ENCODE results near the gene HPSE2. TPM values are rescaled to one million over a fixed set of nuclear protein-coding genes. Genes with fewer than 3 reads are reported as not detected.

HPSE2 gene
- polyA plus RNA-seq, 1 of the 3 experiments (the other 2 are of a cell fraction): not detected

- ChIA-PET CTCF (no interaction called here), POLR2A (no interaction called here)
- no peaks in the 10 kb centered on the region for H3K9me2 ChIP-seq
- TF ChIP-seq TEAD4 (IDR thresholded peaks at IDR 0.05; ENCODE audit: borderline replicate concordance, insufficient read depth) (no peak), POLR2AphosphoS5 (IDR thresholded peaks at IDR 0.05; ENCODE audit: low read depth, low read length) (no peak), ELF1 (IDR thresholded peaks at IDR 0.05) (no peak), TCF12 (IDR thresholded peaks at IDR 0.05) (no peak), FOSL2 (IDR thresholded peaks at IDR 0.05; ENCODE audit: borderline replicate concordance, low read depth) (no peak), RCOR1 (IDR thresholded peaks at IDR 0.05; ENCODE audit: low read length) (no peak), SMC3 (IDR thresholded peaks at IDR 0.05; ENCODE audit: low read depth, low read length) (no peak), RAD21 (IDR thresholded peaks at IDR 0.05; ENCODE audit: low read length) (no peak)
- TF ChIP-seq, protein P1, sequence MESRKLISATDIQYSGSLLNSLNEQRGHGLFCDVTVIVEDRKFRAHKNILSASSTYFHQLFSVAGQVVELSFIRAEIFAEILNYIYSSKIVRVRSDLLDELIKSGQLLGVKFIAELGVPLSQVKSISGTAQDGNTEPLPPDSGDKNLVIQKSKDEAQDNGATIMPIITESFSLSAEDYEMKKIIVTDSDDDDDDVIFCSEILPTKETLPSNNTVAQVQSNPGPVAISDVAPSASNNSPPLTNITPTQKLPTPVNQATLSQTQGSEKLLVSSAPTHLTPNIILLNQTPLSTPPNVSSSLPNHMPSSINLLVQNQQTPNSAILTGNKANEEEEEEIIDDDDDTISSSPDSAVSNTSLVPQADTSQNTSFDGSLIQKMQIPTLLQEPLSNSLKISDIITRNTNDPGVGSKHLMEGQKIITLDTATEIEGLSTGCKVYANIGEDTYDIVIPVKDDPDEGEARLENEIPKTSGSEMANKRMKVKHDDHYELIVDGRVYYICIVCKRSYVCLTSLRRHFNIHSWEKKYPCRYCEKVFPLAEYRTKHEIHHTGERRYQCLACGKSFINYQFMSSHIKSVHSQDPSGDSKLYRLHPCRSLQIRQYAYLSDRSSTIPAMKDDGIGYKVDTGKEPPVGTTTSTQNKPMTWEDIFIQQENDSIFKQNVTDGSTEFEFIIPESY (IDR thresholded peaks at IDR 0.05; ENCODE audit: borderline replicate concordance, low read depth): no peak
- no peaks in the 10 kb centered on the region for H3K79me2 ChIP-seq (ENCODE audit: insufficient read depth)
- no peaks in the 10 kb centered on the region for H3F3A ChIP-seq (replicated peaks; ENCODE audit: insufficient read depth)
- H3K4me3 ChIP-seq (ENCODE audit: low read depth in 2 of 2, low read length in 1 of 2): no peak overlapping the region
- H3K9me3 ChIP-seq: no peaks in the 10 kb centered on the region
- no peaks in the 10 kb centered on the region for H4K20me1 ChIP-seq (ENCODE audit: insufficient read depth)
- no peaks in the 10 kb centered on the region; a peak in 1 of 4 replicates for H3K4me1 ChIP-seq (ENCODE audit: control insufficient read depth in 1 of 2, insufficient read depth in 2 of 2, low read depth in 1 of 2, low read length in 1 of 2)
- H3K27me3 ChIP-seq (ENCODE audit: insufficient read depth): no peaks in the 10 kb centered on the region
- DNase-seq: no peak
- H3K4me2 ChIP-seq: no peak overlapping the region
- no peak overlapping the region for H2AFZ ChIP-seq (ENCODE audit: low read depth)
- no peak overlapping the region for H3K9ac ChIP-seq
- H3K36me3 ChIP-seq (replicated peaks in 1 of 2; ENCODE audit: control insufficient read depth in 1 of 2, insufficient read depth in 2 of 2, low read length in 1 of 2): no peaks in the 10 kb centered on the region
- H3K27ac ChIP-seq (ENCODE audit: low read depth in 2 of 2, low read length in 1 of 2): no peak overlapping the region
- WGBS (ENCODE audit: low lambda C conversion rate): 11% methylated on average over 2 of the region's 2 CpGs
Measured at GRCh38 chr10:98951269-98952000, 284.2 kb downstream of the HPSE2 start.

GRCh38 chr10:98950106-98950505 is 285.5 kb downstream of the HPSE2 start:
- Histone ChIP-seq H3F3A (replicated peaks; ENCODE audit: insufficient read depth) (no peaks in the 10 kb centered on the region), H3K4me3 (ENCODE audit: low read depth in 2 of 2, low read length in 1 of 2) (no peak overlapping the region), H3K9me2 (no peaks in the 10 kb centered on the region), H3K36me3 (replicated peaks in 1 of 2; ENCODE audit: control insufficient read depth in 1 of 2, insufficient read depth in 2 of 2, low read length in 1 of 2) (no peaks in the 10 kb centered on the region), H3K9me3 (no peaks in the 10 kb centered on the region), H4K20me1 (ENCODE audit: insufficient read depth) (no peaks in the 10 kb centered on the region), H3K27me3 (ENCODE audit: insufficient read depth) (no peaks in the 10 kb centered on the region), H2AFZ (ENCODE audit: low read depth) (no peak overlapping the region), H3K27ac (ENCODE audit: low read depth in 2 of 2, low read length in 1 of 2) (no peak overlapping the region; a peak in 1 of 4 replicates), H3K9ac (no peak overlapping the region), H3K79me2 (ENCODE audit: insufficient read depth) (no peaks in the 10 kb centered on the region), H3K4me2 (no peak overlapping the region), H3K4me1 (ENCODE audit: control insufficient read depth in 1 of 2, insufficient read depth in 2 of 2, low read depth in 1 of 2, low read length in 1 of 2) (no peaks in the 10 kb centered on the region; a peak in 1 of 4 replicates)
- no peak for DNase-seq
- 17% methylated on average over 2 of the region's 2 CpGs for WGBS (ENCODE audit: low lambda C conversion rate)
- TF ChIP-seq SMC3 (IDR thresholded peaks at IDR 0.05; ENCODE audit: low read depth, low read length) (no peak), SIN3A (IDR thresholded peaks at IDR 0.05; ENCODE audit: borderline replicate concordance, low read depth, low read length) (no peak), GABPA (IDR thresholded peaks at IDR 0.05; ENCODE audit: low read depth) (no peak), TCF12 (IDR thresholded peaks at IDR 0.05) (no peak), RXRA (IDR thresholded peaks at IDR 0.05; ENCODE audit: borderline replicate concordance, low read depth) (no peak), RAD21 (IDR thresholded peaks at IDR 0.05; ENCODE audit: low read length) (no peak), YY1 (IDR thresholded peaks at IDR 0.05; ENCODE audit: low read depth) (no peak), NRF1 (IDR thresholded peaks at IDR 0.05; ENCODE audit: low read depth, low read length) (no peak), RCOR1 (IDR thresholded peaks at IDR 0.05; ENCODE audit: low read length) (no peak), FOXM1 (IDR thresholded peaks at IDR 0.05; ENCODE audit: low read depth) (no peak), MXI1 (IDR thresholded peaks at IDR 0.05; ENCODE audit: low read depth, low read length) (no peak), EP300 (IDR thresholded peaks at IDR 0.05; ENCODE audit: borderline replicate concordance in 1 of 2, low read depth in 1 of 2, low read length in 1 of 2) (no peak), CHD2 (IDR thresholded peaks at IDR 0.05; ENCODE audit: low read length, partially characterized antibody) (no peak)
- TF ChIP-seq, protein P2, sequence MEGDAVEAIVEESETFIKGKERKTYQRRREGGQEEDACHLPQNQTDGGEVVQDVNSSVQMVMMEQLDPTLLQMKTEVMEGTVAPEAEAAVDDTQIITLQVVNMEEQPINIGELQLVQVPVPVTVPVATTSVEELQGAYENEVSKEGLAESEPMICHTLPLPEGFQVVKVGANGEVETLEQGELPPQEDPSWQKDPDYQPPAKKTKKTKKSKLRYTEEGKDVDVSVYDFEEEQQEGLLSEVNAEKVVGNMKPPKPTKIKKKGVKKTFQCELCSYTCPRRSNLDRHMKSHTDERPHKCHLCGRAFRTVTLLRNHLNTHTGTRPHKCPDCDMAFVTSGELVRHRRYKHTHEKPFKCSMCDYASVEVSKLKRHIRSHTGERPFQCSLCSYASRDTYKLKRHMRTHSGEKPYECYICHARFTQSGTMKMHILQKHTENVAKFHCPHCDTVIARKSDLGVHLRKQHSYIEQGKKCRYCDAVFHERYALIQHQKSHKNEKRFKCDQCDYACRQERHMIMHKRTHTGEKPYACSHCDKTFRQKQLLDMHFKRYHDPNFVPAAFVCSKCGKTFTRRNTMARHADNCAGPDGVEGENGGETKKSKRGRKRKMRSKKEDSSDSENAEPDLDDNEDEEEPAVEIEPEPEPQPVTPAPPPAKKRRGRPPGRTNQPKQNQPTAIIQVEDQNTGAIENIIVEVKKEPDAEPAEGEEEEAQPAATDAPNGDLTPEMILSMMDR (IDR thresholded peaks at IDR 0.05): no peak
- TF ChIP-seq, protein P3, sequence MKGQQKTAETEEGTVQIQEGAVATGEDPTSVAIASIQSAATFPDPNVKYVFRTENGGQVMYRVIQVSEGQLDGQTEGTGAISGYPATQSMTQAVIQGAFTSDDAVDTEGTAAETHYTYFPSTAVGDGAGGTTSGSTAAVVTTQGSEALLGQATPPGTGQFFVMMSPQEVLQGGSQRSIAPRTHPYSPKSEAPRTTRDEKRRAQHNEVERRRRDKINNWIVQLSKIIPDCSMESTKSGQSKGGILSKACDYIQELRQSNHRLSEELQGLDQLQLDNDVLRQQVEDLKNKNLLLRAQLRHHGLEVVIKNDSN (IDR thresholded peaks at IDR 0.05; ENCODE audit: borderline replicate concordance, low read depth): no peak
- CTCF ChIA-PET: no interaction called here
- POLR2A ChIA-PET: no interaction called here

Measured in SK-N-SH (cell line).